Right atrium auricular region (tissue), 2 donors: Measurements from ENCODE around the gene HTR3E. TPM values are rescaled to one million over a fixed set of nuclear protein-coding genes. Genes with fewer than 3 reads are reported as not detected.

Experiments used
- DNase-seq: peaks from one replicate; pipeline ENCODE4 v3.0.0-alpha.2; 2019; ENCODE audit warnings: low spot score
- H3K27ac ChIP-seq, 2 donors: fragments of 200-600 bp; sonication (generic); 1 replicate in 1 of 2; 2 replicates in 1 of 2; pipeline ENCODE4 v1.5.1; 2016 to 2019
- H3K27me3 ChIP-seq, 2 donors: fragments of 200-600 bp; sonication (generic); one replicate each; pipeline versions ENCODE4 v1.5.1 to v1.6.0; 2017 to 2019
- H3K36me3 ChIP-seq: fragments of 200-600 bp; sonication (generic); one replicate; pipeline ENCODE4 v1.5.1; 2016
- H3K4me1 ChIP-seq, 2 donors: fragments of 200-600 bp; sonication (generic); one replicate each; pipeline versions ENCODE4 v1.5.1 to v1.6.0; 2017 to 2019
- H3K4me3 ChIP-seq, 2 donors: fragments of 200-600 bp; sonication (generic); 1 replicate in 1 of 2; 2 replicates in 1 of 2; pipeline ENCODE4 v1.5.1; 2017 to 2019; ENCODE audit warnings: mild to moderate bottlenecking in 1 of 2, moderate library complexity in 1 of 2
- H3K9me3 ChIP-seq, 2 donors: fragments of 200-600 bp; sonication (generic); one replicate each; pipeline ENCODE4 v1.5.1; 2019
- CTCF ChIP-seq, 2 donors: fragments of 200-600 bp; sonication (generic); IDR thresholded peaks; one replicate each; pipeline ENCODE4 v1.5.1; 2019; ENCODE audit warnings: antibody characterized with exemption in 2 of 2
- total RNA-seq, 2 donors: library from RNA; depleted of rRNA; stranded (reverse); fragments of >200 nt; gene quantifications; one replicate each; pipeline ENCODE4 v1.1.0, GENCODE V29; 2016

The HTR3E gene
- total RNA-seq, 2 donors from 2014 or later, result not detected

GRCh38 chr3:184133840-184134745, 37.2 kb downstream of the HTR3E start:
- Histone ChIP-seq H3K36me3 (peaks cover 18% of the 10 kb centered on the region), H3K27ac (peak overlapping the region; percentile 88 to 93), H3K4me3 (peak overlapping the region; percentile 87 to 92), H3K4me1 (peaks cover 0 to 24% of the 10 kb centered on the region in 2 donors), H3K9me3 (no peaks in the 10 kb centered on the region), H3K27me3 (no peaks in the 10 kb centered on the region)
- peak in 1 of 2 donors; percentile 21 for TF ChIP-seq CTCF (IDR thresholded peaks at IDR 0.05)
- DNase-seq, result peak; percentile 90

- peak overlapping the region; percentile 88 to 93 for H3K27ac ChIP-seq
Observed at GRCh38 chr3:184134746-184135148, 37.9 kb downstream of the HTR3E start.

GRCh38 chr3:184135149-184135910, 38.5 kb downstream of the HTR3E start, which contains the start of gene EIF2B5:
EIF2B5 (plus strand) TSS chr3:184135358; CDS start chr3:184135386, 28 bp downstream.
- Histone ChIP-seq H3K36me3 (peaks cover 26% of the 10 kb centered on the region), H3K27me3 (no peaks in the 10 kb centered on the region), H3K4me3 (peak within 1 kb of the TSS; percentile 87 to 92), H3K27ac (peak within 1 kb of the TSS; percentile 88 to 93), H3K4me1 (peaks cover 0 to 24% of the 10 kb centered on the region in 2 donors), H3K9me3 (no peaks in the 10 kb centered on the region)
- TF ChIP-seq CTCF (IDR thresholded peaks at IDR 0.05), result peak; percentile 23 to 75
- peak; percentile 93 for DNase-seq

More at GRCh38 chr3:184134746-184135148, 37.9 kb downstream of the HTR3E start:
- no peak for TF ChIP-seq CTCF (IDR thresholded peaks at IDR 0.05)
- peaks cover 0 to 24% of the 10 kb centered on the region in 2 donors for H3K4me1 ChIP-seq
- H3K36me3 ChIP-seq, result peaks cover 20% of the 10 kb centered on the region
- no peaks in the 10 kb centered on the region for H3K27me3 ChIP-seq
- no peaks in the 10 kb centered on the region for H3K9me3 ChIP-seq
- DNase-seq, result no peak
- peak overlapping the region; percentile 87 to 92 for H3K4me3 ChIP-seq

GRCh38 chr3:184135911-184136260, 39.0 kb downstream of the HTR3E start:
- Histone ChIP-seq H3K4me3 (peak overlapping the region; percentile 87 to 92), H3K27ac (peak overlapping the region; percentile 88 to 93), H3K9me3 (no peaks in the 10 kb centered on the region), H3K27me3 (no peaks in the 10 kb centered on the region), H3K36me3 (peaks cover 32% of the 10 kb centered on the region), H3K4me1 (peaks cover 0 to 24% of the 10 kb centered on the region in 2 donors)
- DNase-seq, result no peak
- TF ChIP-seq CTCF (IDR thresholded peaks at IDR 0.05), result no peak

GRCh38 chr3:184140436-184140835, 43.6 kb downstream of the HTR3E start:
- Histone ChIP-seq H3K4me3 (no peak overlapping the region), H3K4me1 (peaks cover 0 to 19% of the 10 kb centered on the region in 2 donors), H3K9me3 (no peaks in the 10 kb centered on the region), H3K27me3 (no peaks in the 10 kb centered on the region), H3K36me3 (peaks cover 77% of the 10 kb centered on the region), H3K27ac (no peak overlapping the region)
- TF ChIP-seq CTCF (IDR thresholded peaks at IDR 0.05), result no peak
- no peak for DNase-seq
